ENCODE data around the gene GRIK4. TPM values are rescaled to one million over a fixed set of nuclear protein-coding genes. Genes with fewer than 3 reads are reported as not detected.

Gene GRIK4
- total RNA-seq, 3 donors from 2014 or later: 0.36 to 0.51 TPM; not detected in 1

GRCh38 chr11:120598517-120599257 lies 87.1 kb downstream of the GRIK4 start:
- no peak for DNase-seq
- no peak overlapping the region for H3K4me3 ChIP-seq
- H3K4me1 ChIP-seq (ENCODE audit: low read depth): no peaks in the 10 kb centered on the region
- intact Hi-C loops (cut with DNase I, micrococcal nuclease): no loop called here
- no peaks in the 10 kb centered on the region for H3K9me3 ChIP-seq
- ATAC-seq: no peak
- no peaks in the 10 kb centered on the region for H3K36me3 ChIP-seq (ENCODE audit: low read depth)
- no peak for TF ChIP-seq CTCF (IDR thresholded peaks at IDR 0.05)

GRCh38 chr11:120599816-120600420 lies 88.4 kb downstream of the GRIK4 start:
- no peaks in the 10 kb centered on the region for H3K9me3 ChIP-seq
- intact Hi-C loops (cut with DNase I, micrococcal nuclease): no loop called here
- no peak overlapping the region for H3K4me3 ChIP-seq
- no peaks in the 10 kb centered on the region for H3K4me1 ChIP-seq (ENCODE audit: low read depth)
- H3K36me3 ChIP-seq (ENCODE audit: low read depth): no peaks in the 10 kb centered on the region
- DNase-seq: no peak
- no peak for ATAC-seq
- no peak for TF ChIP-seq CTCF (IDR thresholded peaks at IDR 0.05)

DNA sequence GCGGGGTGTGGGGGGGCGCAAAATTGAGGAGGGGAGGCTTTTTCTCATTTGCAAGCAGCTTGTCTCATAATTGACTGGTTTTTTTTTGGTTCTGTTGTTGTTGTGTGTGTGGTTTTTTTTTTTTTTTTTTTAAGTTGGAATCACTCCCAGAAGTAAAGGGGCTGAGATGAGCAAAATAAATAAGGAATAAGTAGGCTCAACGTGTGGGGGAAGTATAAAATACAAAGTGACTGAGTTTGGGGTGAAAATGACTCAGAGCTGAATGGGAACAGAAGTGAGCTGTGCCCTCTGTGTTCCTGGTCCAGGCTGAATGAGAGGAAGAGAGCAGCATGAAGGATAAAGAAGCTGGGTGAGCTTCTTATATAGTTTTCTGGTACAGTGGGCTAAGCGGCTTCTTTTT lies 90.0 kb downstream of the GRIK4 start:
- intact Hi-C loops (cut with DNase I, micrococcal nuclease): no loop called here
- no peak for DNase-seq
- Histone ChIP-seq H3K4me3 (no peak overlapping the region), H3K9me3 (no peaks in the 10 kb centered on the region), H3K36me3 (ENCODE audit: low read depth) (no peaks in the 10 kb centered on the region), H3K4me1 (ENCODE audit: low read depth) (no peaks in the 10 kb centered on the region)
- TF ChIP-seq CTCF (IDR thresholded peaks at IDR 0.05): no peak
- ATAC-seq: no peak

GRCh38 chr11:120603071-120603470 lies 91.5 kb downstream of the GRIK4 start:
- Histone ChIP-seq H3K36me3 (ENCODE audit: low read depth) (no peaks in the 10 kb centered on the region), H3K9me3 (no peaks in the 10 kb centered on the region), H3K4me1 (ENCODE audit: low read depth) (no peaks in the 10 kb centered on the region), H3K4me3 (no peak overlapping the region)
- intact Hi-C loops (cut with DNase I, micrococcal nuclease): no loop called here
- TF ChIP-seq CTCF (IDR thresholded peaks at IDR 0.05): no peak
- DNase-seq (no peak), ATAC-seq (no peak)

- Histone ChIP-seq H3K9me3 (no peaks in the 10 kb centered on the region), H3K36me3 (ENCODE audit: low read depth) (no peaks in the 10 kb centered on the region), H3K4me1 (ENCODE audit: low read depth) (peaks cover 5% of the 10 kb centered on the region), H3K4me3 (no peak overlapping the region)
- ATAC-seq: no peak
- intact Hi-C loops (cut with DNase I, micrococcal nuclease): no loop called here
- TF ChIP-seq CTCF (IDR thresholded peaks at IDR 0.05): no peak
- no peak for DNase-seq
Measured at GRCh38 chr11:120605469-120605868, 93.9 kb downstream of the GRIK4 start.

All from mucosa of descending colon (tissue), 3 donors.